KOPT-K1 (cell line): ENCODE measurements around the gene FOCAD.
A peak's percentile ranks its signal among the peaks of the same experiment; 100 is the strongest.
"Not testable (repeated sequence)": the region's sequence is repeated elsewhere in the genome, so short reads cannot be mapped to it uniquely, and the experiment has no call there.

Experiments
- H3K27ac ChIP-seq: fragments of 200-600 bp; sonication (generic); 2 replicates; pipeline ENCODE4 v1.5.1; 2016; ENCODE audit warnings: antibody characterized with exemption, mild to moderate bottlenecking, low read depth, low read length; ENCODE audit not compliant: poor library complexity, severe bottlenecking
- H3K36me3 ChIP-seq: fragments of 200-600 bp; sonication (generic); 2 replicates; pipeline ENCODE4 v1.5.1; 2017; ENCODE audit warnings: antibody characterized with exemption, mild to moderate bottlenecking, low read length, moderate library complexity; ENCODE audit not compliant: insufficient read depth
- H3K9me3 ChIP-seq: fragments of 200-600 bp; sonication (generic); 2 replicates; pipeline ENCODE4 v1.5.1; 2017; ENCODE audit warnings: antibody characterized with exemption, low read length, mild to moderate bottlenecking; ENCODE audit not compliant: insufficient read depth, poor library complexity, severe bottlenecking

FOCAD gene

GRCh38 chr9:20658677-20659473 is 25.2 kb upstream of the FOCAD start:
- H3K27ac ChIP-seq = no peak overlapping the region
- H3K9me3 ChIP-seq = peaks cover 7% of the 10 kb centered on the region

GRCh38 chr9:20659474-20659967 is 24.5 kb upstream of the FOCAD start:
- no peak overlapping the region for H3K27ac ChIP-seq
- H3K9me3 ChIP-seq = peaks cover 7% of the 10 kb centered on the region
- H3K36me3 ChIP-seq = no peaks in the 10 kb centered on the region

More at GRCh38 chr9:20658677-20659473, 25.2 kb upstream of the FOCAD start:
- no peaks in the 10 kb centered on the region for H3K36me3 ChIP-seq

GRCh38 chr9:20662156-20662555 is 21.9 kb upstream of the FOCAD start:
- no peak overlapping the region for H3K27ac ChIP-seq
- H3K9me3 ChIP-seq = peaks cover 7% of the 10 kb centered on the region
- no peaks in the 10 kb centered on the region for H3K36me3 ChIP-seq

GRCh38 chr9:20663133-20663532 is 20.9 kb upstream of the FOCAD start:
- peaks cover 7% of the 10 kb centered on the region for H3K9me3 ChIP-seq
- no peaks in the 10 kb centered on the region for H3K36me3 ChIP-seq
- no peak overlapping the region for H3K27ac ChIP-seq

GRCh38 chr9:20664501-20664900 is 19.6 kb upstream of the FOCAD start:
- H3K36me3 ChIP-seq = no peaks in the 10 kb centered on the region
- H3K27ac ChIP-seq = no peak overlapping the region
- no peaks in the 10 kb centered on the region for H3K9me3 ChIP-seq

- Histone ChIP-seq H3K27ac (no peak overlapping the region), H3K36me3 (no peaks in the 10 kb centered on the region), H3K9me3 (no peaks in the 10 kb centered on the region)
Observed at GRCh38 chr9:20670395-20670794, 13.7 kb upstream of the FOCAD start.

- Histone ChIP-seq H3K9me3 (no peaks in the 10 kb centered on the region), H3K27ac (no peak overlapping the region), H3K36me3 (no peaks in the 10 kb centered on the region)
Observed at GRCh38 chr9:20671635-20672034, 12.4 kb upstream of the FOCAD start.

DNA sequence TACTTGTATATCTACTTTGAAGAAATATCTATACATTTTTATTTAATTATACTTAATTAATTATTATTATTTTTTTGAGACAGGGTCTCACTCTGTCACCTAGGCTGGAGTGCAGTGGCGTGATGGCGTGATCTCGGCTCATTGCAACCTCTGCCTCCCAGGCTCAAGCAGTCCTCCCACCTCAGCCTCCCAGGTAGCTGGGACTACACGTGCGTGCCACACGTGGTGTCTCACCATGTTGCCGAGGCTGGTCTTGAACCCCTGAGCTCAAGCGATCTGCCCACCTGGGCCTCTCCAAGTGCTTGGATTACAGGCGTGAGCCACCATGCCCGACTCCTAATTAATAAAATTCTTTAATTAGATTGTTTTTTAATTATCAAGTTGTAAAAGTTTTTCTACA is 10.5 kb upstream of the FOCAD start:
- not testable (repeated sequence) for H3K36me3 ChIP-seq, H3K27ac ChIP-seq, H3K9me3 ChIP-seq

DNA sequence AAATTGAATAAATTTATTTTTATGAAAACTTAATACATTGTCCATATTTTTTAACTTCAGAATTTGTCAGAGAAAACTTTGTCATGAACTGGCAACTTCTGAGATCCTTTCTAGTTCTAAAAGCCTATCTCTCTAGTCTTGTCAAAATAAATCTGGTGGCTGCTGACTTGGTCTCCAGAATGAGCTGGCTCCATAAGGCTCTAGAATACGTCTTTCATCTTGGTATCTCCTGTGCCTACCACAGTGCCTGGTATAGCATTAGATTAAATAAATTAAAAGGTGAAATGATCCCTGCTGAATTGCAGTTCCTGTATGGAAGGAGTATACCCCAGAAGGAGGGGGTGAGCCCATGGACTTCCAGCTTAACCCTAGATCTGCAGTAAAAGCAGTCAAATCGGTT is 2.6 kb upstream of the FOCAD start:
- Histone ChIP-seq H3K9me3 (peaks cover 4% of the 10 kb centered on the region), H3K36me3 (no peaks in the 10 kb centered on the region), H3K27ac (no peak overlapping the region)

DNA sequence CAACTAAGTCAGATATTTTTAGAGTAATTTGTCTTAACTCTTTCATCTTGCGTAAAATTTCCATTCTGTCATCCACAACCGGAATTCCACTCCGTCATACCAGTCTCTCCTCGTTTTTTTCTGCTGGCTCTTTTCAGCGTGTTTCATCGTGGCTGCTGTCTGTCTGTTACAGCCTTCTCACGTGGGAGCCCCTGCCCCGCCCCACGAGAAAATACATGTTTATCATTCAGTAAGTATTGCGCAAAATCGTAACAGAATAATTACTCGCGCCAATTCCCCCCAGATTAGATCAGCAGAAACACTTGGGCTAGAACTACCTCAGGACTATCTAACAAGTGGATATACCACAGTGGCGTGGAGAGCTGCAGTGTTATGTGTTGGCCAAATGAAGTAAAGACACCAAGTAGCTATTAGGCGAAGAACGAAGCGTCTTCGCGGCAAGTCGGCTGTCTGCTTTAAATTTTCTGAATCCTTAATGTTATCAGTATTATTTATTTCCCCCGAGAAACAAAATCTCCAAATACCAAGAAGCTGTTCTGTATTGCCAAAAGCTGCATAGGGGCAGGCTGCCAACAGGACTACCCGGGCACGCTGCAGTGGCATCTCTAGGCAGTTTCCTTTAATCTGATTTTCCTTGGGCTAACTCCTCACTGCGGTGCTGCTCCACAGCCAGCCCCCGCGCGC is 566 bp upstream of the FOCAD start:
- peak overlapping the region; percentile 82 for H3K27ac ChIP-seq
- no peaks in the 10 kb centered on the region for H3K36me3 ChIP-seq
- no peaks in the 10 kb centered on the region for H3K9me3 ChIP-seq

DNA sequence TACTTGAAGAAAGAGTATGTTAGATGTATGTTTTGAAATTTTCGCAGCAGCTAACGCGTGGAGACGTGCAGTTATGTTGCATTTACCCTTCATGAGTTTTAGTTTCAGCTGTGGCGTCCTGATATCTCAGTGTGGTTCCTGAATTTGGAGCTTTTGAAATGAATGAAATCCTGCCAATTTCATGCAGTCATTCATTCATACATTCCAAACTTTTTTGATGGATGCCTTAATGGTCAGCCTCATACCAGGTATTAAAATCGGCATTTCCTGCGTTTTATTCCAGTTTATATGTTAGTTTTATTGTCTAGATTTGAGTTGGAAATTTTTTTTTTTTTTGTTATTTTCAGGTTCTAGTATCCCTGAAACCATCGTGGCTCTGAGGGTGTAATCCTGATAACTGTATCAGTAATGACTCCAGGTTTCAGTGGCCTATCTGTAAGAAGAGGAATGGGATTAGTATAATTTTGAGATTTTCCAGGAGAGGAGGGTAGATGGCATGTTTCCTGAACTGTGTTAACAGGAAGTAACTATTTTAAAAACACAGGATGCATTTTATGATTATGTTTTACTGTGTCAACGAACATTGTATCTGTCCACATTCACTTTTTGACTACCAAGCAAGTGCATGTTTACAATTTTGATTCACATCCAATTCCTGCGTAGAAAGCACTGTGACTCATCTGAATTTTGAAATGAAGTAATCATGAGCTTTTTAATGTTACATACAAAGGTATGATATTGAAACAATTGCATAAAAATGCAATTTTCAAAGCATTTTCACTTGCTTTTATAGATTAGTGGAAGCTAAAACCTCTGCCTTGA is 1.0 kb downstream of the FOCAD start:
- Histone ChIP-seq H3K27ac (peak overlapping the region; percentile 82), H3K9me3 (no peaks in the 10 kb centered on the region), H3K36me3 (no peaks in the 10 kb centered on the region)

DNA sequence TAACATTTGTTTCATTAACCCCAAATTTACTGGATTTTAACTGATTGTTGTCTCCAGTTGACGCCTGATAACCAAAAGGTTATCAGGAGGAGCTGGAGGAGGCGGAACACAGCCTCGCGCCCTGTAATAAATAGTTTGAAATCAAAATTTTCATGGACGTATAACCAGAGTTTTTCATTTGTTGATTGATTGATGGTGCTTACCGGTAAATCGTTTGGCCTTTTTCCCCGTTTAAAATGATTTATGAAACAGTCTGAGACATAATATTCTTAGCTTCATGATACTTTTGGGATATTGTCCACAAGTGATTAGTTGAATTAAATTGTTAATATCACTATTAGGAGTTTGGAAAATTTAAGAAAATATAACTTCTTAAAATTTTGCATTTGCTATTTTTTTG is 1.7 kb downstream of the FOCAD start:
- Histone ChIP-seq H3K36me3 (no peaks in the 10 kb centered on the region), H3K27ac (no peak overlapping the region), H3K9me3 (no peaks in the 10 kb centered on the region)

GRCh38 chr9:20689833-20690232 is 5.8 kb downstream of the FOCAD start:
- no peak overlapping the region for H3K27ac ChIP-seq
- no peaks in the 10 kb centered on the region for H3K36me3 ChIP-seq
- H3K9me3 ChIP-seq = no peaks in the 10 kb centered on the region

- Histone ChIP-seq H3K27ac (no peak overlapping the region), H3K9me3 (no peaks in the 10 kb centered on the region), H3K36me3 (no peaks in the 10 kb centered on the region)
Observed at GRCh38 chr9:20692554-20692953, 8.5 kb downstream of the FOCAD start.

DNA sequence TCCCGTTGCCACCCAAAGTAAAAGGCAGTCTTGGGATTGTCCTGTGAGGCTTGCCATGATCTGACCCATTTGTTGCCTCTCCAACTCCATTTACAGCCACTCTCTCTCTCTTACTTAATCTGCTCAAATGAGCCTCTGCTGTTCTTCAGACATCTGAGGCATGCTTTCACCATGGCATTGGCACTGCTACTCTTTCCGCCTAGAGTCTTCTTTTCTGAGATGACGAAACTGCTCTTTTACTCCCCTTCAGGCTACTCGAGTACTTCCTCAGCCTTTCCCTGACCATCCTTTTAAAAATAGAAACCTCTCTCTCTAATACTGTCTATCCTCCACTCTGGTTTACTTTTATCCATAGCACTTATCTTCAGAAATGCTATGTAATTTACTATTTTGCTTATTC is 9.0 kb downstream of the FOCAD start:
- Histone ChIP-seq H3K9me3 (no peaks in the 10 kb centered on the region), H3K36me3 (no peaks in the 10 kb centered on the region), H3K27ac (no peak overlapping the region)
